ENCODE results near the gene CLIC4.
"Not testable (repeated sequence)": the region's sequence is repeated elsewhere in the genome, so short reads cannot be mapped to it uniquely, and the experiment has no call there.

CLIC4 gene

DNA sequence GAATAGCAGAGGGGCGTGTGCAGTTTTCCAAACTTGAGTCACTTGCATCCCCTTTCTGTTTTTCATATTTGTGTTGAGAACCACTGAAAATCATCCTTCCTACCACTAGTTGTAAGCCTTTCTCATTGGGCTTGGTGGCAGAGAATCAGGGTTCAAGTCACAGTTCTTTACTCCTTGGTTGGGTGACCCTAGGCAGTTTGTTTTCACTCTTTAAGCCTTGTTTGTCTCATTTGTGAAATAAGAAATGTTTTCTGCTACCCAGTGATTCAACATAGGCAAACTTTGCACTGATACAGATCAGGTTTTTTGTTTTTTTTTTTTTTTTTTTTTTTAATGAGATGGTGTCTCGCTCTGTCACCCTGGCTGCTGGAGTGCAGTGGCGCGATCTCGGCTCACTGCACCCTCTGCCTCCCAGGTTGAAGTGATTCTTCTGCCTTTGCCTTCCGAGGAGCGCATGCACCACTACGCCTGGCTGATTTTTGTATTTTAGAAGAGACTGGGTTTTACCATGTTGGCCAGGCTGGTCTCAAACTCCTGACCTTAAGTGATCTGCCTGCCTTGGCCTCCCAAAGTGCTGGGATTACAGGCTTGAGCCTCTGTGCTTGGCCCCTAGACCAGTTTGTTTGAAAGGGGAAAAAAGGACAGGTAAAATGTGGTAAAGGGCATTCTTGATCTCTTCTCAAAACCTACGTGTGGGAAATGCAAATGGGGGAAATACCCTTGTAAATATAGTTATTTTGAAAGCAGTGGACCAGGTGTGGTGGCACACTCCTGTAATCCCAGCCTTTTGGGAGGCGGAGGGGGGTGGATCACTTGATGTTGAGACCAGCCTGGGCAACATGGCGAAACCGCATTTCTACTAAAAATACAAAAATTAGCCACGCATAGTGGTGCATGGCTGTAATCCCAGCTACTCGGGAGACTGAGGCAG is 3.2 kb downstream of the CLIC4 start:
- no peak for DNase-seq

DNA sequence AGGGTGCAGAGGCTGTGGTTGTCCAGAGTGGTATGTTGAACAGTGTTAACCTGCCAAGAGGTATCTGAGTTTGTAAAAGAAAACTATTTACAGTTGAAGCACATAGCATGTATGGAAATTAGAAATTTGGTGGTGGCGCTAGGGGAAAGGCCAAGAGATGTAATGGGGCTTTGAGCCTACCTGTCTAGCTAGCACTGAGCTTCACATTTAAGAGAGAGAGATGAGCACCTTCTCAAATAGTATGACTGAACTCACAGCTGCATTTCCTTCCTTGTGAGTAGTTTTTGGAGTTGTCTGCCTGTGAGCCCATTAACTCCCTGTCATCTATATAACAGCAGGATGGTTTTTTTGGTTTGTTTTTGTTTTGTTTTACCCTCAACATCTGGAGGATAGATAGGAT is 4.0 kb downstream of the CLIC4 start:
- no peak for DNase-seq

DNA sequence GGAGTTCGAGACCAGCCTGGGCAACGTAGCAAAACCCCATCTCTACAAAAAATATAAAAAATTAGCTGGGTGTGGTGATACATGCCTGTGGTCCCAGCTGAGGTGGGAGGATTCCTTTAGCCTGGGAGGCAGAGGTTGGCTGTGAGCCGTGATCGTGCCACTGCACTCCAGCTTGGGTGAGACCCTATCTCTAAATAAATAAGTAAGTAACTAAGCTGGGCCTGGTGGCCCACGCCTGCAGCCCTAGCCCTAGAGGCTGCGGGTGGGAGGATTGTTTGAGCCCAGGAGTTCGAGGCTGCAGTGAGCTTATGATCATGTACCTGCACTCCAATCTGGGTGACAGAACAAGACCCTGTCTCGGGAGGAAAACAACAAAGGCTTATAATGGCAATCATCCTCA is 4.6 kb downstream of the CLIC4 start:
- no peak for DNase-seq

DNA sequence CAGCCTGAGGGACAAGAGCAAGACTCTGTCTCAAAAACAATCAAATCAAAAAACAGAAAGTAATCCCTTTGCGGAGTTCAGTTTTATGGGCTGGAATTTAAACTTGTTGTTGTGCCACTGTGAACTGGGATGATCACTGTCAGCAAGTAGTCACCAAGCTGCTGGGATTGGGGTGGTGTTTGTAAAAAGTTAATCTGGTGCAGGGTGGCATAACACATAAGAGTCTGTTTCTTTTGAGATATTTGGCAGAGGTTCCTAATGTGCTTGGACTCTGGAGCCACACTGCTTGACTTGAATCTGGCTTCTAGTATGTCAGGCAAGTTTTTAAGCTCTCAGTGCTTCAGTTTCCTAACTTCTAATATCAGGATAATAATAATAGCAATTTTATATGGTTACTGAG is 6.6 kb downstream of the CLIC4 start:
- DNase-seq = no peak

DNA sequence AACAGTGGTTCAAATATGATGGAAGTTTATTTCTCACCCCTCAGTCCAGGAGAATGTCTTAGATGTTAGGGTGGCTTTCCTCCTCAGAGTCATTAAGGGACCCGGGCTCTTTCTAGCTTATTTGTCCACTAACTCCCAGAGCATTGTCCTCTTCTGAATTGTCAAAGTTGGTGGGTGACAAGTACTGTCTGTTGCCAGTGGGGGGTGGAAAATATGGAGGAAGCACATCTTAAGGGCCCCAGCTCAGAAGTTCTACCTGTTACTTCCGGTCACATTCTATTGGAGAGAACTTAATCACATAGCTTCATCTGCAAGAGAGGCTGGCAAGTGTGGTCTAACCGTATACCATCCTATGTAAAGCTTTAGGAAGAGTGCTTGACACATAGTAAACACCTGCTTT is 7.1 kb downstream of the CLIC4 start:
- DNase-seq = no peak

DNA sequence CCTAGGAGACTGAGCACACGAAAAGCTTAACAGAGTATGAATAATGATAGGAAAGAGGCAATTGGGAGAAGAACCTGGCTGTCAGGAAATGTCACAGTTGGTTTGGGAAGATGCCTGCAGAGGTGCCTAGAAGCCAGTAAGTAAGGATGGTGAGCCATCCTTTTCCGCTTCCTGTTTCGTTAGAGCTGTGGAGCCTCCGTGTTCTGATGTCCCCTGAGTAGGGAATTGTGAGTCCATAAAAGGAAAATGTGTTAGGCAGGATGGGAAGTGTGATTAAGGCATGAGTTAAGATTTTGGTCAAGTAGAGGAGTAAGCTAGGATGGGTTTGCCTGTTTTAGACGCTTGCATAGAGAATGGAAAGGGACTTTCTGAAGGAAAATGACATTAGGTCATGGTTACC is 9.0 kb downstream of the CLIC4 start:
- no peak for DNase-seq

DNA sequence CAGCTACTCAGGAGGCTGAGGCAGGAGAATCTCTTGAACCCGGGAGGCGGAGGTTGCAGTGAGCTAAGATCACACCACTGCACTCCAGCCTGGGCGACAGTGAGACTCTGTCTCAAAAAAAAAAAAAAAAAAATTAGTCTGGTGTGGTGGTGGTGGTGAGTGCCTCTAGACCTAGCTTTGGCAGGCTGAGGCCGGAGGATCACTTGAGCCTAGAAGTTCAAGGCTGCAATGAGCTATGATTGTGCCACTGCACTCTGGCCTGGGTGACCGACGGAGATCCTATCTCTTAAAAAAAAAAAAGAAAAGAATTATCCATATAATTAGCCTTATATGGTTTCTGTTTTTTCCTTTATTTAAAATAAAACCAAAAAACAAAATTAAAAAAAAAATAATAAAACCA is 10.1 kb downstream of the CLIC4 start:
- DNase-seq = not testable (repeated sequence)

DNA sequence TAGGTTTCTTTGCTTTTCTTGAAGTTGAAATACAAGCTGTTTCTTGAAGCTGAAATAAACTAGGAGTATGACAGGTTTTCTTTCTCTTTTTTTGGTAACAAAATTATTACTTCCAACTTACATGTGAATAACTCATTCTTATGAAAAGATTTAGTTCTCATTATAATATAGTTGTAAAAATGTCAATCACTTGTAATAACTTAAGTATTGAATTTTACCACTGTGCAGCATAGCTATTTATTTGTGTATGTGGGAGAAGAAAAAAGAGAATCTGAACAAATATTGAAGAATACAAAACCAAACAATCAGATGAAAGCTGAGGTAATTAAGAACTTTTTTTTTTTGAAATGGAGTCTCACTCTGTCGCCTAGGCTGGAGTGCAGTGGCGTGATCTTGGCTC is 11.1 kb downstream of the CLIC4 start:
- DNase-seq = no peak

DNA sequence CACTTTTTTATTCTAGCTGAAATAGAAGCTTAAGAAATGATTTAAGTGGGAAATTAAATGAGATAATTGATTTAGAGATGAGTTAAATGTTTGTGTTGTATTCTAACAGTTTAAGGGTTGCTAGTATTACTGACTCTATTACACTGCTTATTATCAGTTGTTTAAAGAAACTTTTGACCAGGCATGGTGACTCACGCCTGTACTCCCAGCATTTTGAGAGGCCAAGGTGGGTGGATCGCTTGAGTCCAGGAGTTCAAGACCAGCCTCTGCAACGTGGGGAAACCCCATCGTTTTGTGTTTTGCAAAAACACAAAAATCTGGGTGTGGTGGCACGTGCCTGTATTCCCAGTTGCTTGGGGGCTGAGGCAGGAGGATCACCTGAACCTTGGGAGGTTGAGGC is 14.2 kb downstream of the CLIC4 start:
- no peak for DNase-seq

DNA sequence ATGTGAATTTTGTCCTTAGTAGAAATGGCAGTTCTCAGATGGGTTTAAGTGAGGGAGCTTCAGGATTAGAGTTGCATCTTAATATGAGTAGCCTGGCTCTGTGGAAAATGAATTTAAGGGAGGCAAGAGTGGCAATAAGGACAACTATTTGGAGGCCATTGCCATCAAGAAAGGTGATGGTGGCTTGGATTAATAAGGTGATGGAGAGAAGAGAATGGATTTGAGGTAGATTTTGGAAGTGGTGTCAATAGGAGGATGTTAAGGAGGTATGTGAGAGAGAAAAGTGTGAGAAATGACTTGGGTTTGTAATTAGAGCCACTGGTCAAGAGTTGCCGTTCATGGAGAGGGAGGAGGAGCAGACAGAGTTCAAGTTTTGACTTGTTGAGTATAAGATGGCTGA is 16.3 kb downstream of the CLIC4 start:
- no peak for DNase-seq

DNA sequence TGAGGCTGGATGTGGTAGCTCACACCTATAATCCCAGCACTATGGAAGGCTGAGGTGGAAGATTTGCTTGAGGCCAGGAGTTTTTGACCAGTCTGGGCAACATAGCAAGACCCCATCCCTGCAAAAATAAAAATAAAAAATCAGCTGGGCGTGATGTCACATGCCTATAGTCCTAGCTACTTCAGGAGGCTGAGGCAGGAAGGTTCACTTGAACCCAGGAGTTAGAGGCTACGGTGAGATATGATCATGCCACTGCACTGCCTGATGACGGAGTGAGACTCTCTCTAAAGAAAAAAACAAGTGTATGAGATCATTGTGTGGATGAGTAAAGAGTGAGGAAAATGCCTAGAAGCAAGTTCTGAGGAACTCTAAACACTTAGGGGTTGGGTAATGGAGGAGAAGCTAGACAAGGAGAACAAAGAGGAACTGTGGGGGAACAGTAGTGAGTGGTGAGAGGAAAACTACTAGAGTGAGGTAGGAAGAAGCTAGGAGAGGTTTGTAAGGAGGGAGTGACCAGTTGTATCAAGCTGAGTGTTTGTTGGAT is 17.0 kb downstream of the CLIC4 start:
- DNase-seq = no peak

DNA sequence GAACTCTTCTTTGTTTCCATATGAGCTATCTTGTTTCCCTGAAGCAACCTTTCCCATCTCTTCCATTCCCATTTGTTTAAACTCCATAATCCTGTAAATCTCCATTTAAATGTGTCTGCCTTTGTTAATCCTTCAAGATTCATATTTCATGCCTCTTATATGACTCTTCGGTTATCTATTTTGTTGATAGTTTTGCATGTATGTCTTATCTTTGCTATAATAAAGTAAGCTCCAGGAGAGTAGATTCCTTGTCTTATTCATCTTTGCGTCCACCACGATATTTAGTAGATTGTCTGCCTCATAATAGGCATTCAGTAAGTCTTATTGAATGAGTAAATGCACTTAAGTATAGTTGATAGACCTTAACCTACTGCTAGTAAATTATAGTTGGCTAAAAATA is 18.4 kb downstream of the CLIC4 start:
- DNase-seq = no peak

DNA sequence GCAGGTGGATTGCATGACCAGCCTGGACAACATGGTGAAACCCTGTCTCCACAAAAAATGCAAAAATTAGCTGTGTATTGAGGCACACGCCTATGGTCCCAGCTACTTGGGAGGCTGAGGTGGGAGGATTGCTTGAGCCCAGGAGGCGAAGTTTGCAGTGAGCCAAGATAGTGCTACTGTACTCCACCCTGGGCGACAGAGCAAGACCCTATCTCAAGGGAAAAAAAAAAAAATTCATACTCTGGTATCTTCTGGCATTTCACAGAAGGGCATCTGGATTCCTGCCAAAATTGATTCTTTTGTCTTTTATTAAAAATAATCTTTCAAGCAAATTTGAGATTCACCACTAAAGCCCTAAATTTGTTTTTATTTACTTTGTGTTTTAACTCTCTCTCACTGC is 19.2 kb downstream of the CLIC4 start:
- DNase-seq = no peak

DNA sequence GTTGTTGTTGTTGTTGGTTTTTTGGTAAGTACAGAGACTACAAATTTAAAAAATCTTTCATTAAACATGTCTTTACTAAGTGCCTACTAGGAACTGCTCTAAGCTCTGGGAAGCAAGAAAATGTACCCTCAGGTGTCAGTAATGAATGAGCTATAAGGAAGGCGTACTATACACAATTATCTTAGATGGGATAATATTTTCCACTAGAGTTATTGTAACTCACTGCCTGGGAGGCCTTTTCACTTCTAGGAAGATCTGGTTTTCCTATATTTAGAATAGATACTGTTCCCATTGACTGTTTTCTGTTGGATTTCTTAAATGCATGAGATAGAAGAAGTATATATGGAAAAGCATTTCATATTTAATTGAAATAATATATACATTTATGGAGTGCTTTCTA is 19.6 kb downstream of the CLIC4 start:
- DNase-seq = no peak

DNA sequence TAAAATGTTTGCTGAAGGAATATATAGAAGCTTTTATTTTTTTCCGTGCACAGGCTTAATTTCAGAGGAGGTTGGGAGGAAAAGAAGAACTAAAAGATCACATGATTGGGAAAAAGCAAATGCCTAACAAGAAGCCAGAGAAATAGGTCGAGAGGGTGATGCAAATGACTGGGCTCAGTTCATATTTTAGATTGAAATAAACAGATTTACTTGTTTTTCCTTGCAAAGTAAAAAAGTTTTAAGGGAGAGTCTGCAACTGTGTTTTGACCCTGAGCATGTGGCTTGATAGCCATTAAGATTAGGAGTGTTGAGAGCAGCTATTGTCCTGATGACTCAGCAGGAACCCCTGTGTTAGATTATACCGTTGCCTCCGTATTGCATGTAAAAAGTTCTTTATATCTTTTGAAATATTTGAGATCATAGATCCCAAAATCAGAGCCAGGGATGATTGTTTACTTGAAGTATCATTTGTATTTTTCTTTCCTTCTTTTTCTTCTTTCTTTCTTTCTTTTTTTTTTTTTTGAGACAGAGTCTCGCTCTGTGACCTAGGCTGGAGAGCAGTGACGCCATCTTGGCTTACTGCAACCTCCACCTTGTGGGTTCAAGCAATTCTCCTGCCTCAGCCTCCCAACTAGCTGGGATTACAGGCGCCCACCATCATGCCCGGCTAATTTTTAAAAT is 20.2 kb downstream of the CLIC4 start:
- DNase-seq = no peak

DNA sequence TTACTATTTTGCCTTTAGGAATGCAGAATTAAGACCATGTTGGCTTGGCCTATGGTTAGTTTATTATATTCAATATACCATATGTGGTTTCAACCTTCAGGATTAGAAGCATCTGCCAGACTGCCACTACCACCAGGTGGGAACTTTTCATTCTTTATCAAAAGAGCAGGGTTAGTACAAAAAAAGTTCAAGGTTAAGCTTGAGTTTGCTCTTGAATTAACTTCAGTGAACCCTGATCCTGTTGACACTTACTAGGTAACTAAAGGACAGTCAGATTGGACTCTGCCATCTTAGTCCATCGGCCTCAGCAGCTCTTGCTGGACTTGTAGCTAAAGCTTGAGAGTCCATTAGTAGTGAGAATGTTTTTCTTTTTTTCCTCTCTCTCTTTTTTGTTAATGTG is 22.1 kb downstream of the CLIC4 start:
- DNase-seq = no peak

DNA sequence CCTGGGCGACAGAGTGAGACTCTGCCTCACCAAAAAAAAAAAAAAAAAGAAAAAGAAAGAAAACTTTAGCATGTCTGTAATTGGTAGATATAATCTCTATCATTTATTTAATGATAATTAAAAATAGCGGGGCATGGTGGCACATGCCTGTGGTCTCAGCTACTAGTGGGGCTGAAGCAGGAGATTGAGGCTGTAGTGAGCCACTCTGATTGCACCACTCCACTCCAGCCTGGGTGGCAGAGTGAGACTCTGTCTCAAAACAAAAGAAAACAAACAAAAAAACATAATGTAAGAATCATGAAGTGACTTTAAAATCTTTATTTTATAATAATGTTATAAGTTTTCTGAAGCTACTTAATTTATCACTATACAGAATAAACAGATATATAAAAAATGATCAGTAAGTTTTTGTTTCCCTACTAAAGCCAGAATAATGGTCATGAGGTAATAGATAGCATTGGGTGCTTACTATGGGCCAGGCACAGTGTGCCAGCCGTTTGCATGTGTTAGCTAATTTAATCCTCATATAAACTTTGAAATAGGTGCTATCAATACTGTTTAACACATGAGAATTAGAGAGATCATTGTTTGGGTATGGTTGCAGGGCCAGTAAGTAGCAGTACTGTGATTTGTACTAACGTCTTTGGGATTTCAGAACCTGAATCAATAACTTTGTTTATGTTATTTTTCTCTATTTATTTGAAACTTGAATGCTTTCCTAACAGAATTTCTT is 23.8 kb downstream of the CLIC4 start:
- DNase-seq = no peak

DNA sequence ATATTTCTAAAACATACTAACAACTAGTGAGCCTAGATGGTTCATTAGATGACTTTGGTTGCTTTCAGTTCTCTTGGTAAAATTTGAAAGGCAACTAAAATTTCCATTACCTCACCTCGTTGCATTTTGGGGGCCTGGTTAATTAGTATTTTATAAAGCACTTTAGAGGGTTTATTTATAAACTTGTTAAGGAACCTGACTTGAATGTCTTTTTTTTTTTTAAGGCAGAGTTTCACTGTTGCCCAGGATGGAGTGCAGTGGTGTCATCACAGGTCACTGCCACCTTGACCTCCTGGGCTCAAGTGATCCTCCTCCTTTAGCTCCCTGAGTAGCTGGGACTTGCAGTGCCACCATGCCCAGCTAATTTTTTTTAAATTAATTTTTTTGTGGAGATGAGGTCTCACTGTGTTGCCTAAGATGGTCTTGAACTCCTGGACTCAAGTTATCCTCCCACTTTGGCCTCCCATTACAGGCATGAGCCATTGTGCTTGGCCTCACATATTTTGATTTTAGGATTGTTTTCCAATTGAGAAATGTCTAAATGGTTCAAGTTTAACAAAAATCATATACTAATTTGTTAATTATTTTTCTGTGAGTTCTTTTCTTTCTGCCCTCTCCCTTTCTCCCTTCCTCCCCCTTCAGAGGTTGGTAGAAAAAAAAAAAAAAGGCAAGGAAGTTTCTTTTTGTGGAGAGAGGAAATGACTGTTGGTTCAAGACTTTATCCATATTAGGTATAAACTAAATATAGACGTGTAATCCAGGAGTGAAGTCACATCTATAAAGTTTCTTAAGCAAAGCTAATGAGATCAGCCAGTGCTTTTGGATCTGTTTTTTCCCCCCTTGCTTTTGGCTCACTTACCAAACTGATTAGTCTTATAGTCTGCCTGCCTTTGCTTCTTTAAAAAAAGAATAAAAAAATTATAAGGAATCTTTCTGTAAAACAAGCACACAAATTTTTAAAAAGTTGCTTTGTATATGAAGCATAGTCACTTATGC is 24.7 kb downstream of the CLIC4 start:
- no peak for DNase-seq

DNA sequence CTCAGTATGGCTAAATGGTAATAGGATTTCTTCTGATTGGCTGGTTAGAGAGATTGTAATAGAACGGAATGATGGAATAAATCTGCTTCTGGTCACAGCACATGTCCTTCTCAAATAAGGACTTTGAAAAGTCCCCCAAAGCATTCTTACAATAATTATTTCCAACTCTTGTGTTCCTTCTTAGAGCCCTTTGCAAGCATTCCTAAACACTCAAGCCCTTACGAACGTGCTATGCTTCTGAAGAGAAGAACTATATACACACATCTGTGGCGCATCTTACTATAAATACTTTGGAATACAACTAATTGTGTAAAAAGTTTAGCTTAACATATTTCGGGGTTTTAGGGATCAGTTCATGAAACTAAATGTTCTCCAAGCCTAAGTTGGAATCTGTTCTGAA is 25.6 kb downstream of the CLIC4 start:
- DNase-seq = no peak

DNA sequence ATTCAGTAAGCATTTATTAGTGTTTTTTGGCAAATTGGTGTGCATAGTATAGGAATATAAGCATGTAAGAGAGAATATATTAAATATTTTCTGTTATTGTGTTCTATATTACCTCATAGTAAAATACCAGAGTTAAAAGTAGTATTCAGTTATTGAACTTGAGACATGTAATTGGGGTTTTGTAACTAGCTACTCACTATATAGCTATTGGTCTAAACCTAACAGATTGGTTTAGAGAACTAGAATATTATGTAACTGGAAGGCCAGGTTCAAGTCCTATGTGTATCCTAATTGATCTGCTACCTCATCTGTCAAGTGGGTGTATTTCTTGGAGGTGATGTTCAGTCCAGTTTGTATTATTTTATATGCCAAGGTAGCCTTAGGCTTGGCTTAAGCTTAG is 26.3 kb downstream of the CLIC4 start:
- no peak for DNase-seq

DNA sequence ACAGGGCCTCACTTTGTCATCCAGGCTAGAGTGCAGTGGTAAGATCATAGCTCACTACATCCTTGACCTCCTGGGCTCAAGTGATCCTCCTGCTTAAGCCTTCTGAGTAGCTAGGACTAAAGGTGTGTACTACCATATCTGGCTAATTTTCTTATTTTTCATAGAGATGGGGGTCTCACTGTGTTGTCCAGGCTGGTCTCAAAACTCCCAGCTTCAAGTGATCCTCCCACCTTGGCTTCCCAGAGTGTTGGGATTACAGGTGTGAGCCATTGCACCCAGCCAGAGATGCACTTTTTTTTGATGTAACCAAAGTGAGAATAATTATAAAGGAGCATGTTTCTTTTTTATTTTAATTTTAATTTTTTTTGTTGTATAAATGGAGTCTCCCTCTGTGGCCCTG is 28.4 kb downstream of the CLIC4 start:
- no peak for DNase-seq

DNA sequence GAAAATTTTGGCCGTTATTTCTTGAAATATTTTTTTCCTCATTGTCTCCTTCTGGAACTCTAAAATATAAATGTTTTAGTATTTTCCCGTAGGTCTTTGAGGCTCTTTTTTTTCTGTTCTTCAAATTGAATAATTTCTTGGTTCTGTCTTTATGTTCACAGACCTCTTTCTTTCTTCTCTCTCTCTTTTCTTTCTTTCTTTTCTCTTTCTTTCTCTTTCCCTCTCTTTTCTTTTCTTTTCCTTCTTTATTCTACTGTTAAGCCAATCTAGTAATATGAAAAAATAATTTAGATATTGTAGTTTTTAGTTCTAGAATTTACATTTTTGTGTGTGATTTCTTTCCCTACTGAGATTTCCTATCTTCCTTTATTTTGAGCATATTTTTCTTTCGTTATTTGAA is 30.1 kb downstream of the CLIC4 start:
- DNase-seq = no peak
